ENCODE results near the gene HERPUD2.

GRCh38 chr7:35617041-35617440, 77.9 kb downstream of the HERPUD2 start:
- TF ChIP-seq FOXM1 (IDR thresholded peaks at IDR 0.05; ENCODE audit: borderline replicate concordance) (no peak), FOXK2 (IDR thresholded peaks at IDR 0.05) (no peak), NFRKB (IDR thresholded peaks at IDR 0.05) (no peak), SUZ12 (IDR thresholded peaks at IDR 0.05) (no peak)

Data from HEK293T (cell line).